Gastroesophageal sphincter (tissue), 4 donors: ENCODE data around the gene TIMM8B. TPM values are rescaled to one million over a fixed set of nuclear protein-coding genes. Genes with fewer than 3 reads are reported as not detected.

Experiments
- ATAC-seq: fragments of 150-250 bp; one replicate; pipeline ENCODE4 v1.9.1; 2016; ENCODE audit warnings: mild to moderate bottlenecking, moderate library complexity
- H3K27ac ChIP-seq, 4 donors: fragments of 200-600 bp; sonication (generic) in 3 of 4; 1 replicate in 3 of 4; 2 replicates in 1 of 4; pipeline ENCODE4 v1.5.1; 2016 to 2019
- H3K27me3 ChIP-seq: fragments of 200-600 bp; sonication (generic); one replicate; pipeline ENCODE4 v1.5.1; 2019
- H3K36me3 ChIP-seq, 2 donors: fragments of 200-600 bp; sonication (generic); one replicate each; pipeline ENCODE4 v1.5.1; 2019; ENCODE audit warnings: control low read depth in 1 of 2
- H3K4me1 ChIP-seq, 3 donors: fragments of 200-600 bp; sonication (generic); 1 replicate in 2 of 3; 2 replicates in 1 of 3; pipeline ENCODE4 v1.5.1; 2016 to 2019; ENCODE audit warnings: control low read depth in 2 of 3
- H3K4me3 ChIP-seq, 2 donors: fragments of 200-600 bp; sonication (generic); one replicate each; pipeline ENCODE4 v1.5.1; 2019; ENCODE audit warnings: mild to moderate bottlenecking in 1 of 2, moderate library complexity in 1 of 2
- H3K9me3 ChIP-seq, 3 donors: fragments of 200-600 bp; sonication (generic); one replicate each; pipeline ENCODE4 v1.5.1; 2017 to 2019; ENCODE audit warnings: control low read depth in 2 of 3
- EP300 ChIP-seq: sonication (generic); formaldehyde crosslinking; IDR thresholded peaks from one replicate; pipeline ENCODE4 v1.6.1; 2017; ENCODE audit warnings: antibody characterized with exemption, mild to moderate bottlenecking
- POLR2A ChIP-seq, 2 donors: fragments of 450-650 bp; IDR thresholded peaks; one replicate each; pipeline ENCODE4 v1.6.1; 2017; ENCODE audit warnings: antibody characterized with exemption in 2 of 2, mild to moderate bottlenecking in 2 of 2, moderate library complexity in 1 of 2
- POLR2AphosphoS5 ChIP-seq: sonication (generic); formaldehyde crosslinking; IDR thresholded peaks from one replicate; pipeline ENCODE4 v1.6.1; 2017; ENCODE audit warnings: antibody characterized with exemption
- WGBS, 2 donors: methylation state at CpG; one replicate each; pipeline ENCODE4 v1.1.5; 2018; ENCODE audit warnings: low coverage in 1 of 2; 5-methylcytosine and 5-hydroxymethylcytosine counted together
- total RNA-seq, 4 donors: library from RNA; depleted of rRNA; stranded (reverse); fragments of >200 nt; gene quantifications; one replicate each; pipeline ENCODE4 v1.1.0, GENCODE V29; 2016
- TF ChIP-seq, protein P1 (sequence below), 4 experiments: fragments of 200-600 bp in 2 of 4; fragments of 450-650 bp in 2 of 4; sonication (generic) in 1 of 4; IDR thresholded peaks; one replicate each; pipeline ENCODE4 v1.5.1; 2017 to 2019; ENCODE audit warnings: antibody characterized with exemption in 4 of 4, mild to moderate bottlenecking in 2 of 4, moderate library complexity in 2 of 4

TIMM8B gene, protein sequence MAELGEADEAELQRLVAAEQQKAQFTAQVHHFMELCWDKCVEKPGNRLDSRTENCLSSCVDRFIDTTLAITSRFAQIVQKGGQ
- 10 to 100 TPM; 19.2 to 37.6 (median 24.8) TPM for total RNA-seq

DNA sequence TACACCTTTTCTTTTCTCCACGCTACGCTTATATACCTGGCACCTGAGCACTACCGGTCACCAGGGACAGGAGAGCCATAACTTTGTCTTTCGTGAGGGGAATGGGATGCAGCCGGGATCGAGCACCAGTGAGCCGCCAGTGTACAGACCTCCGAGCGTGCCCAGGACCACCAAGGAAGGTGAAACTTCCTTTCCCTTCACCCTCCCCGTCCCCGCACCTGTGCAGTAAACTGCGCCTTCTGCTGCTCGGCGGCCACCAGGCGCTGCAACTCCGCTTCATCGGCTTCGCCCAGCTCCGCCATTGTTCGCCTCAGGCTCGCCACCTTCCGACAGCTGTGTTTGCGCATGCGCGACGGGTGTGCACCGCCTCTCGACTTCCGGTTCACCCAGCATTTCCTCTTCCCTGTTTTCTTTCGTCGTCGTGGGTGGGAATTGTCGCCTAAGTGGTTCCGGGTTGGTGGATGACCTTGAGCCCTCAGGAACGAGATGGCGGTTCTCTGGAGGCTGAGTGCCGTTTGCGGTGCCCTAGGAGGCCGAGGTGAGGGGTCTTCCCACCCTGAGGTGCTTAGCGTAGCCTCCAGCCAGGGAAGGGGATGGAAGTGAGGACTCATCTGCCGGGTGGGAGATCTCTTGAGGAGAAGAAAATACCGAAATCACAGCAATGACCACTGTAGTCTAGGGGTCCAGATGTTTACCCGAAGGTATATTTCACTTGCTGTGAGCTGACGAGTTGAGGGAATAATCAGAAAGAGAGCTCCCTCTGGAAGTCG, at the start of gene TIMM8B, which contains the start of gene SDHD:
Gene TIMM8B, minus strand, starts transcription at position 335 of the 770 bp plus-strand sequence. Its CDS starts 33 bp downstream, at position 302.
Gene SDHD, plus strand, starts transcription at position 452 of the 770 bp plus-strand sequence. Its CDS starts 35 bp downstream, at position 487.
- H3K27ac ChIP-seq: peak within 1 kb of the TSS; percentile 59 to 90 (median 81)
- 0 to 1% methylated on average over 2 to 21 of the region's 45 CpGs for WGBS, 2 donors
- no peaks in the 10 kb centered on the region for H3K9me3 ChIP-seq
- H3K4me1 ChIP-seq: peaks cover 6 to 52% (median 20%) of the 10 kb centered on the region in 3 donors
- no peaks in the 10 kb centered on the region for H3K27me3 ChIP-seq
- peak within 1 kb of the TSS; percentile 82 to 87 for H3K4me3 ChIP-seq
- H3K36me3 ChIP-seq: peaks cover 0 to 75% of the 10 kb centered on the region in 2 donors
- peak; percentile 98 for ATAC-seq
- TF ChIP-seq POLR2AphosphoS5 (peak; percentile 80), EP300 (no peak), POLR2A (IDR thresholded peaks at IDR 0.05) (peak; percentile 25 to 53)
- TF ChIP-seq, protein P1, sequence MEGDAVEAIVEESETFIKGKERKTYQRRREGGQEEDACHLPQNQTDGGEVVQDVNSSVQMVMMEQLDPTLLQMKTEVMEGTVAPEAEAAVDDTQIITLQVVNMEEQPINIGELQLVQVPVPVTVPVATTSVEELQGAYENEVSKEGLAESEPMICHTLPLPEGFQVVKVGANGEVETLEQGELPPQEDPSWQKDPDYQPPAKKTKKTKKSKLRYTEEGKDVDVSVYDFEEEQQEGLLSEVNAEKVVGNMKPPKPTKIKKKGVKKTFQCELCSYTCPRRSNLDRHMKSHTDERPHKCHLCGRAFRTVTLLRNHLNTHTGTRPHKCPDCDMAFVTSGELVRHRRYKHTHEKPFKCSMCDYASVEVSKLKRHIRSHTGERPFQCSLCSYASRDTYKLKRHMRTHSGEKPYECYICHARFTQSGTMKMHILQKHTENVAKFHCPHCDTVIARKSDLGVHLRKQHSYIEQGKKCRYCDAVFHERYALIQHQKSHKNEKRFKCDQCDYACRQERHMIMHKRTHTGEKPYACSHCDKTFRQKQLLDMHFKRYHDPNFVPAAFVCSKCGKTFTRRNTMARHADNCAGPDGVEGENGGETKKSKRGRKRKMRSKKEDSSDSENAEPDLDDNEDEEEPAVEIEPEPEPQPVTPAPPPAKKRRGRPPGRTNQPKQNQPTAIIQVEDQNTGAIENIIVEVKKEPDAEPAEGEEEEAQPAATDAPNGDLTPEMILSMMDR (IDR thresholded peaks at IDR 0.05): peak in 3 of 4 experiments; percentile 44 to 52 (median 45)

DNA sequence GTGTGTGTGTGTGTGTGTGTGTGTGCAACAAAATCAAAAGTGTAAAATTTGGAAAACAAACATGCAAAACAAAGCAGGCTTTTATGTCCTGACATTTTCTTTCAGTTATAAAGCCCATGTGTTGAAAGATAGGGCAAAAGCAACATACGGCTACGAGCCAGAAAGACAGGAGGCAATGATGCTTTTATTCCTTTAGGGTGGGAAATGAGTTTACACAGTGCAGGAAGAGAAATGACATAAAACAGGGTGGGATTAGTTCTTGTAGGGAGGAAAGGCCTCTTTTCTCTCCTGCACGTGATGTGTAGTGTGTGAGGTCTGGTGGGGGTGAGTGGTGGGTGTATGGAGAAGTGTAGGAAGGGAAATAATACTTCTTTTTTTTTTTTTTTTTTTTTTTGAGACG, 47.9 kb upstream of the TIMM8B start:
- no peaks in the 10 kb centered on the region for H3K9me3 ChIP-seq
- no peaks in the 10 kb centered on the region for H3K27me3 ChIP-seq
- no peak overlapping the region for H3K27ac ChIP-seq
- H3K36me3 ChIP-seq: no peaks in the 10 kb centered on the region
- H3K4me3 ChIP-seq: no peak overlapping the region
- H3K4me1 ChIP-seq: no peaks in the 10 kb centered on the region
- 74 to 84% methylated on average over 3 of the region's 4 CpGs for WGBS, 2 donors
- TF ChIP-seq POLR2AphosphoS5: no peak
- ATAC-seq: no peak

DNA sequence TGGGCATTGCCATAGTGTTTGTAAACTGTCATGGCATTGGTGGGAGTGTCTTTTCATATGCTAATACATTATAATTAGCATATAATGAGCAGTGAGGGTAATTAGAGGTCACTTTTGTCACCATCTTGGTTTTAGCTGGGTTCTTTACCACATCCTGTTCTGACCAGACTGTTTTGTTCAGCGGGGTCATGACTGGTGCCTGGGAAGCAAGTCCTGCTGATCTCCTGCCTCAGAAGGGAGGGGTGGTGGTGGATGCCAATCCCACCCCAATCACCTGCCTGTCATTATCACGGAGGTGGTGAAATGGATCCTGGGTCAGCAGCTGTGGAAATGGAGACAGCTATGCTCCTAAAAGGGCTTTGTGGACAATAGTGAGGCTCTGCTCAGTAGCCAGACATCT, 46.2 kb upstream of the TIMM8B start:
- Histone ChIP-seq H3K4me1 (peaks cover 0 to 12% (median 6%) of the 10 kb centered on the region in 3 donors), H3K27me3 (no peaks in the 10 kb centered on the region), H3K4me3 (no peak overlapping the region), H3K36me3 (no peaks in the 10 kb centered on the region), H3K27ac (no peak overlapping the region), H3K9me3 (no peaks in the 10 kb centered on the region)
- 66% methylated on average over 2 of the region's 2 CpGs; no CpG with 5 or more reads in 1 of the 2 donors for WGBS, 2 donors
- TF ChIP-seq POLR2A (IDR thresholded peaks at IDR 0.05) (no peak), EP300 (no peak), POLR2AphosphoS5 (no peak)
- TF ChIP-seq, protein P1 (IDR thresholded peaks at IDR 0.05): no peak
- ATAC-seq: no peak

DNA sequence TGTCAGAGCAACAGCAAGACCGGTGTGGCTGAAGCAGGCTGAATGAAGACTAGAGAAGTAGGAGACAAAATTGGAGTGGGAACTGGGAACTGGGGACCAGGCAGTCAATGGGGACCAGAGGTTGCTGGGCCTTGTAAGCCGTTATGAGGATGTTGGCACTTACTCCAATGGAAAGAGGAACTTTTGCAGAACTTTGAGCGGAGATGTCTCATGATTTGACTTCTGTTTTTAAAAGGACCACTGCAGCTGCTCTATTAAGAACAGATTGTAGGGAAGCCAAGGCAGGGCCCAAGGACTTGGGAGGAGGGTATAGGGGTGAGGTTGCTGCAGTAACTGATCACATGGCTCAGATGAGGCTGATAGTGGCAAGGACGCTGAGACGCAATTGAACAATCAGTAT, 43.1 kb upstream of the TIMM8B start:
- Histone ChIP-seq H3K27ac (no peak overlapping the region), H3K4me3 (no peak overlapping the region), H3K9me3 (no peaks in the 10 kb centered on the region), H3K36me3 (no peaks in the 10 kb centered on the region), H3K27me3 (no peaks in the 10 kb centered on the region), H3K4me1 (peaks cover 0 to 12% (median 6%) of the 10 kb centered on the region in 3 donors)
- 91% methylated on average over 5 of the region's 5 CpGs; no CpG with 5 or more reads in 1 of the 2 donors for WGBS, 2 donors
- peak; percentile 58 for ATAC-seq
- TF ChIP-seq, protein P1 (IDR thresholded peaks at IDR 0.05): no peak
- TF ChIP-seq POLR2AphosphoS5 (no peak), EP300 (no peak)

DNA sequence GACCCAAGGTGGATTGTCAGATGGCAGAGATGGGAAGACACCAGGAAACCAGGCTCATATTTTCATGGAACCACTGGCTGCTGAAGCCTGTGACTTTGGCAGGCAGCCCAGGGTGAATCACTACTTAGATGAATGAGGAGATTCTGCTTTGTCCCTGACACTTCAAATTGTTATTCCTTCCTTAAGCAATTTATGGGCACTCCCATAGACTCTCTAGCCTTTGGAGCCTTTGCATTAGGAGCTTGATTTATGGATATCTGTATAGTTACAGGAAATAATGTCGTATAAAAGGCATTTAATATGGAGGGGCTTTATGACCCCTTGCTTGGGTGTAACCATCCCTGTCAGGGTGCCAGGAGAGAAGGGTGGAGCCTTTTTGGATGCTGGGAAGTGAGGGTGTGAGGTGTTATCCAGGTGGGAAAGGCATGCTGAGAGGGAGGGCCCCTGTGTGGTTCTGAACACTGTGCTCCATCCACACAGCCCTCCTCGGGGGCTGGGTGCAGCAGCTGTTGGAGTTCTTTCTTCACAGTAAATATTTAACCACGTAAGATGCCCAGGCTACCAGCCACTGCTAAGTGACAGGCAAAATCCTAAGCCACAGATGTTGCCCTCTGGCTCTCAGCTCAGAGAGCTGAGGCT, 42.0 kb upstream of the TIMM8B start:
- TF ChIP-seq POLR2A (IDR thresholded peaks at IDR 0.05) (no peak), POLR2AphosphoS5 (no peak), EP300 (no peak)
- TF ChIP-seq, protein P1 (IDR thresholded peaks at IDR 0.05): no peak
- 46% methylated on average over 3 of the region's 3 CpGs for WGBS, 2 donors
- H3K9me3 ChIP-seq: no peaks in the 10 kb centered on the region
- no peaks in the 10 kb centered on the region for H3K27me3 ChIP-seq
- H3K36me3 ChIP-seq: no peaks in the 10 kb centered on the region
- ATAC-seq: peak; percentile 60
- H3K27ac ChIP-seq: peak overlapping the region in 2 of 4 donors; percentile 2 to 41
- peaks cover 0 to 12% (median 6%) of the 10 kb centered on the region in 3 donors for H3K4me1 ChIP-seq
- H3K4me3 ChIP-seq: no peak overlapping the region
